ENCODE results near the gene PUM2.
A peak's percentile ranks its signal among the peaks of the same experiment; 100 is the strongest.
"Not testable (repeated sequence)": the region's sequence is repeated elsewhere in the genome, so short reads cannot be mapped to it uniquely, and the experiment has no call there.

PUM2 gene

GRCh38 chr2:20350753-20351554 is at the start of gene PUM2:
Gene PUM2, minus strand, starts transcription at chr2:20350844. Its CDS starts 23,484 bp downstream, at chr2:20327360.
- DNase-seq (ENCODE audit: low spot score), result peak; percentile 96

- no peak for DNase-seq (ENCODE audit: low spot score)
Observed at GRCh38 chr2:20400306-20400705, 49.7 kb upstream of the PUM2 start.

GRCh38 chr2:20398956-20399567 is 48.4 kb upstream of the PUM2 start:
- no peak for DNase-seq (ENCODE audit: low spot score)

GRCh38 chr2:20397811-20398447 is 47.3 kb upstream of the PUM2 start:
- no peak for DNase-seq (ENCODE audit: low spot score)

- DNase-seq (ENCODE audit: low spot score), result no peak
Observed at GRCh38 chr2:20396356-20397000, 45.8 kb upstream of the PUM2 start.

GRCh38 chr2:20393986-20394385 is 43.3 kb upstream of the PUM2 start:
- DNase-seq (ENCODE audit: low spot score), result no peak

- DNase-seq (ENCODE audit: low spot score), result no peak
Observed at GRCh38 chr2:20391951-20392699, 41.5 kb upstream of the PUM2 start.

- DNase-seq (ENCODE audit: low spot score), result no peak
Observed at GRCh38 chr2:20390524-20391123, 40.0 kb upstream of the PUM2 start.

- DNase-seq (ENCODE audit: low spot score), result no peak
Observed at GRCh38 chr2:20384953-20385352, 34.3 kb upstream of the PUM2 start.

GRCh38 chr2:20382965-20383810 is 32.5 kb upstream of the PUM2 start:
- DNase-seq (ENCODE audit: low spot score), result no peak

- DNase-seq (ENCODE audit: low spot score), result no peak
Observed at GRCh38 chr2:20381457-20381856, 30.8 kb upstream of the PUM2 start.

GRCh38 chr2:20378891-20379519 is 28.4 kb upstream of the PUM2 start:
- DNase-seq (ENCODE audit: low spot score), result no peak

GRCh38 chr2:20378341-20378740 is 27.7 kb upstream of the PUM2 start:
- DNase-seq (ENCODE audit: low spot score), result no peak

GRCh38 chr2:20377741-20378140 is 27.1 kb upstream of the PUM2 start:
- no peak for DNase-seq (ENCODE audit: low spot score)

GRCh38 chr2:20374982-20375381 is 24.3 kb upstream of the PUM2 start:
- DNase-seq (ENCODE audit: low spot score), result not testable (repeated sequence)

GRCh38 chr2:20372896-20373640 is 22.4 kb upstream of the PUM2 start:
- DNase-seq (ENCODE audit: low spot score), result no peak

GRCh38 chr2:20371323-20372025 is 20.8 kb upstream of the PUM2 start:
- DNase-seq (ENCODE audit: low spot score), result no peak

GRCh38 chr2:20370191-20370590 is 19.5 kb upstream of the PUM2 start:
- no peak for DNase-seq (ENCODE audit: low spot score)

- no peak for DNase-seq (ENCODE audit: low spot score)
Observed at GRCh38 chr2:20369366-20369765, 18.7 kb upstream of the PUM2 start.
